Endothelial cell (in vitro differentiated cells): Measurements from ENCODE around the gene ALDH3B1. TPM values are rescaled to one million over a fixed set of nuclear protein-coding genes. Genes with fewer than 3 reads are reported as not detected.

Source experiments
- DNase-seq: peaks from one replicate; pipeline ENCODE4 v3.0.0; 2021; ENCODE audit warnings: low spot score
- H3K27ac Mint-ChIP-seq: one replicate; pipeline ENCODE4 v1.8.0; 2021; ENCODE audit warnings: mixed read lengths, inconsistent platforms; ENCODE audit not compliant: unreplicated experiment
- H3K27me3 Mint-ChIP-seq: one replicate; pipeline ENCODE4 v1.8.0; 2021; ENCODE audit warnings: mild to moderate bottlenecking, moderate library complexity, mixed read lengths, inconsistent platforms; ENCODE audit not compliant: unreplicated experiment
- H3K36me3 Mint-ChIP-seq: one replicate; pipeline ENCODE4 v1.8.0; 2021; ENCODE audit warnings: mild to moderate bottlenecking, low read depth, mixed read lengths, inconsistent platforms; ENCODE audit not compliant: unreplicated experiment
- H3K4me1 Mint-ChIP-seq: one replicate; pipeline ENCODE4 v1.8.0; 2021; ENCODE audit warnings: mild to moderate bottlenecking, mixed read lengths, inconsistent platforms; ENCODE audit not compliant: unreplicated experiment
- H3K4me3 Mint-ChIP-seq: one replicate; pipeline ENCODE4 v1.8.0; 2021; ENCODE audit warnings: mild to moderate bottlenecking, mixed read lengths, inconsistent platforms; ENCODE audit not compliant: unreplicated experiment
- H3K9me3 Mint-ChIP-seq: one replicate; pipeline ENCODE4 v1.8.0; 2021; ENCODE audit warnings: mixed read lengths, inconsistent platforms; ENCODE audit not compliant: unreplicated experiment
- total RNA-seq: library from RNA; stranded (reverse); fragmentation: NEBNext Ultra II Directional; extraction: Animal tissue kit (Norgen Biotek cat#: 25700); gene quantifications from one replicate; pipeline ENCODE4 v1.2.1, GENCODE V29; 2021; ENCODE audit not compliant: unreplicated experiment
- TF ChIP-seq, protein P1 (sequence below): fragments of 200-600 bp; sonication (generic); IDR thresholded peaks from one replicate; pipeline ENCODE4 v1.5.0; 2021; ENCODE audit warnings: antibody characterized with exemption; ENCODE audit not compliant: unreplicated experiment

Gene ALDH3B1
- total RNA-seq, 1 donor from 2014 or later: not detected

- Mint-ChIP-seq H3K27ac (peak overlapping the region; percentile 76), H3K36me3 (peaks cover 61% of the 10 kb centered on the region), H3K9me3 (no peaks in the 10 kb centered on the region), H3K4me3 (peak overlapping the region; percentile 79), H3K27me3 (peaks cover 17% of the 10 kb centered on the region), H3K4me1 (peaks cover 49% of the 10 kb centered on the region)
- TF ChIP-seq, protein P1, sequence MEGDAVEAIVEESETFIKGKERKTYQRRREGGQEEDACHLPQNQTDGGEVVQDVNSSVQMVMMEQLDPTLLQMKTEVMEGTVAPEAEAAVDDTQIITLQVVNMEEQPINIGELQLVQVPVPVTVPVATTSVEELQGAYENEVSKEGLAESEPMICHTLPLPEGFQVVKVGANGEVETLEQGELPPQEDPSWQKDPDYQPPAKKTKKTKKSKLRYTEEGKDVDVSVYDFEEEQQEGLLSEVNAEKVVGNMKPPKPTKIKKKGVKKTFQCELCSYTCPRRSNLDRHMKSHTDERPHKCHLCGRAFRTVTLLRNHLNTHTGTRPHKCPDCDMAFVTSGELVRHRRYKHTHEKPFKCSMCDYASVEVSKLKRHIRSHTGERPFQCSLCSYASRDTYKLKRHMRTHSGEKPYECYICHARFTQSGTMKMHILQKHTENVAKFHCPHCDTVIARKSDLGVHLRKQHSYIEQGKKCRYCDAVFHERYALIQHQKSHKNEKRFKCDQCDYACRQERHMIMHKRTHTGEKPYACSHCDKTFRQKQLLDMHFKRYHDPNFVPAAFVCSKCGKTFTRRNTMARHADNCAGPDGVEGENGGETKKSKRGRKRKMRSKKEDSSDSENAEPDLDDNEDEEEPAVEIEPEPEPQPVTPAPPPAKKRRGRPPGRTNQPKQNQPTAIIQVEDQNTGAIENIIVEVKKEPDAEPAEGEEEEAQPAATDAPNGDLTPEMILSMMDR: no peak
- DNase-seq: no peak
These were observed 47.7 kb downstream of the ALDH3B1 start for GRCh38 chr11:68057807-68058206.

GRCh38 chr11:68061508-68061907, 51.4 kb downstream of the ALDH3B1 start:
- Mint-ChIP-seq H3K4me3 (peak overlapping the region; percentile 12), H3K27me3 (peaks cover 13% of the 10 kb centered on the region), H3K27ac (no peak overlapping the region), H3K9me3 (no peaks in the 10 kb centered on the region), H3K36me3 (peaks cover 76% of the 10 kb centered on the region), H3K4me1 (peaks cover 76% of the 10 kb centered on the region)
- TF ChIP-seq, protein P1: no peak
- no peak for DNase-seq

GRCh38 chr11:68064926-68065325, 54.8 kb downstream of the ALDH3B1 start:
- TF ChIP-seq, protein P1: no peak
- peaks cover 15% of the 10 kb centered on the region for H3K27me3 Mint-ChIP-seq
- H3K9me3 Mint-ChIP-seq: no peaks in the 10 kb centered on the region
- peaks cover 81% of the 10 kb centered on the region for H3K36me3 Mint-ChIP-seq
- H3K4me1 Mint-ChIP-seq: peaks cover 69% of the 10 kb centered on the region
- no peak for DNase-seq
- peak overlapping the region; percentile 56 for H3K4me3 Mint-ChIP-seq
- H3K27ac Mint-ChIP-seq: peak overlapping the region; percentile 98

GRCh38 chr11:68065841-68066240, 55.7 kb downstream of the ALDH3B1 start:
- peaks cover 62% of the 10 kb centered on the region for H3K4me1 Mint-ChIP-seq
- peak; percentile 1 for DNase-seq
- TF ChIP-seq, protein P1: no peak
- peaks cover 85% of the 10 kb centered on the region for H3K36me3 Mint-ChIP-seq
- H3K27me3 Mint-ChIP-seq: peaks cover 15% of the 10 kb centered on the region
- H3K27ac Mint-ChIP-seq: peak overlapping the region; percentile 98
- no peaks in the 10 kb centered on the region for H3K9me3 Mint-ChIP-seq
- H3K4me3 Mint-ChIP-seq: peak overlapping the region; percentile 31

DNA sequence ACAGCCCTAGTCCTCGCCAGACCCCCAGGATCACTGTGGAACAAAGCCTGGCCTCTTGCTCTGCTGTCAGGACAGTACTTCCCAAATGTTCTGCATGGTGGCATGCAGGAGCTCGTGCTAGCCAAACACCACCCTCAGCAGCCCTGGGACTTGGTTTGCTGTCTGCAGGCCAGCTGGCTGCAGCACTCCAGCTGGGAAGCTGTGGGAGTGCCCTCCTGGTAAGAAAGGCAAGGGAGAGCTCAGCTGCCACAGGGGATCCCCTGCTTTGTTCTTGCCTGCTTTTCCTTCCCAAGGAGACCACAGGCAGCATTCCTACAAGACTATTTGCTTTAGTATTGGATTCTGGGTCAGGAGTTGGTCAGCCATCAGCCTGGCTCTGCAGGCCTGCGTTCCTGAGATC, 56.6 kb downstream of the ALDH3B1 start:
- peaks cover 60% of the 10 kb centered on the region for H3K4me1 Mint-ChIP-seq
- H3K4me3 Mint-ChIP-seq: no peak overlapping the region
- TF ChIP-seq, protein P1: no peak
- H3K27me3 Mint-ChIP-seq: peaks cover 15% of the 10 kb centered on the region
- H3K36me3 Mint-ChIP-seq: peaks cover 88% of the 10 kb centered on the region
- H3K9me3 Mint-ChIP-seq: no peaks in the 10 kb centered on the region
- H3K27ac Mint-ChIP-seq: peak overlapping the region; percentile 98
- DNase-seq: peak; percentile 5
